ENCODE data around the gene C8G.
A peak's percentile ranks its signal among the peaks of the same experiment; 100 is the strongest.

The C8G gene

GRCh38 chr9:136970361-136970760 lies 25.3 kb downstream of the C8G start:
- DNase-seq = no peak

GRCh38 chr9:136971746-136972145 lies 26.7 kb downstream of the C8G start:
- no peak for DNase-seq

GRCh38 chr9:136972335-136972734 lies 27.3 kb downstream of the C8G start:
- no peak for DNase-seq

GRCh38 chr9:136972743-136973142 lies 27.7 kb downstream of the C8G start:
- no peak for DNase-seq

- no peak for DNase-seq
Measured at GRCh38 chr9:136973618-136974617, 28.9 kb downstream of the C8G start.

- peak; percentile 12 for DNase-seq
Measured at GRCh38 chr9:136974817-136975535, 29.9 kb downstream of the C8G start.

- no peak for DNase-seq
Measured at GRCh38 chr9:136975644-136976043, 30.6 kb downstream of the C8G start.

- DNase-seq = no peak
Measured at GRCh38 chr9:136977223-136977622, 32.2 kb downstream of the C8G start, which contains the start of gene PTGDS. TSS of gene PTGDS (plus strand) at chr9:136977504. CDS start at chr9:136977579, 75 bp downstream.

GRCh38 chr9:136977649-136978072 lies 32.6 kb downstream of the C8G start:
- no peak for DNase-seq

- peak; percentile 7 for DNase-seq
Measured at GRCh38 chr9:136978073-136978864, 33.2 kb downstream of the C8G start.

- no peak for DNase-seq
Measured at GRCh38 chr9:136978865-136979544, 34.0 kb downstream of the C8G start.

- no peak for DNase-seq
Measured at GRCh38 chr9:136979769-136980587, 34.9 kb downstream of the C8G start.

GRCh38 chr9:136980669-136981478 lies 35.8 kb downstream of the C8G start:
- no peak for DNase-seq

GRCh38 chr9:136981588-136982231 lies 36.7 kb downstream of the C8G start:
- no peak for DNase-seq

- DNase-seq = no peak
Measured at GRCh38 chr9:136982232-136983051, 37.4 kb downstream of the C8G start, which contains the start of gene LCNL1. TSS of gene LCNL1 (plus strand) at chr9:136982993. CDS start at chr9:136983587, 594 bp downstream.

GRCh38 chr9:136983167-136983566 lies 38.1 kb downstream of the C8G start:
- DNase-seq = no peak

GRCh38 chr9:136983656-136984314 lies 38.7 kb downstream of the C8G start:
- no peak for DNase-seq

GRCh38 chr9:136984464-136985026 lies 39.5 kb downstream of the C8G start:
- no peak for DNase-seq
